ENCODE measurements around the gene ARL6IP5. TPM values are rescaled to one million over a fixed set of nuclear protein-coding genes. Genes with fewer than 3 reads are reported as not detected.

ARL6IP5 gene
- total and polyA plus RNA-seq, 2 donors from 2014 or later = 94.0 to 138 TPM

GRCh38 chr3:69108811-69109210 lies 24.1 kb downstream of the ARL6IP5 start:
- peaks cover 0 to 10% (median 6%) of the 10 kb centered on the region in 3 donors for H3K36me3 ChIP-seq (ENCODE audit: control insufficient read depth in 2 of 3, insufficient read depth in 3 of 3, low read length in 3 of 3)
- no peaks in the 10 kb centered on the region for H3K9me3 ChIP-seq (ENCODE audit: control insufficient read depth in 2 of 3, insufficient read depth in 1 of 3, low read length in 3 of 3)
- no peaks in the 10 kb centered on the region for H3K27me3 ChIP-seq (ENCODE audit: control insufficient read depth, insufficient read depth, low read length)
- no peak overlapping the region for H3K9ac ChIP-seq (ENCODE audit: low read length in 3 of 3)
- H3K4me3 ChIP-seq (ENCODE audit: low read length in 3 of 3) = no peak overlapping the region
- intact Hi-C loops (cut with DNase I) = no loop called here
- H3K27ac ChIP-seq (ENCODE audit: low read depth in 2 of 2, low read length in 2 of 2) = no peak overlapping the region
- no peak for TF ChIP-seq CTCF (IDR thresholded peaks at IDR 0.05; ENCODE audit: borderline replicate concordance, extremely low read depth, insufficient read depth)
- FAIRE-seq (no peak), DNase-seq (no peak)
- H3K4me1 ChIP-seq (ENCODE audit: control insufficient read depth in 2 of 3, insufficient read depth in 2 of 3, low read depth in 1 of 3, low read length in 3 of 3) = no peaks in the 10 kb centered on the region

- intact Hi-C loops (cut with DNase I) = no loop called here
- Histone ChIP-seq H3K27me3 (ENCODE audit: control insufficient read depth, insufficient read depth, low read length) (no peaks in the 10 kb centered on the region), H3K4me1 (ENCODE audit: control insufficient read depth in 2 of 3, insufficient read depth in 2 of 3, low read depth in 1 of 3, low read length in 3 of 3) (no peaks in the 10 kb centered on the region), H3K4me3 (ENCODE audit: low read length in 3 of 3) (no peak overlapping the region), H3K9ac (ENCODE audit: low read length in 3 of 3) (no peak overlapping the region), H3K36me3 (ENCODE audit: control insufficient read depth in 2 of 3, insufficient read depth in 3 of 3, low read length in 3 of 3) (no peaks in the 10 kb centered on the region), H3K9me3 (ENCODE audit: control insufficient read depth in 2 of 3, insufficient read depth in 1 of 3, low read length in 3 of 3) (no peaks in the 10 kb centered on the region), H3K27ac (ENCODE audit: low read depth in 2 of 2, low read length in 2 of 2) (no peak overlapping the region)
- FAIRE-seq (no peak), DNase-seq (no peak)
- TF ChIP-seq CTCF (IDR thresholded peaks at IDR 0.05; ENCODE audit: borderline replicate concordance, extremely low read depth, insufficient read depth) = no peak
Observed at GRCh38 chr3:69110941-69111546, 26.3 kb downstream of the ARL6IP5 start.

- H3K27ac ChIP-seq (ENCODE audit: low read depth in 2 of 2, low read length in 2 of 2) = no peak overlapping the region
- H3K9ac ChIP-seq (ENCODE audit: low read length in 3 of 3) = no peak overlapping the region
Observed at GRCh38 chr3:69113536-69113935, 28.8 kb downstream of the ARL6IP5 start.

More at GRCh38 chr3:69113536-69113935, 28.8 kb downstream of the ARL6IP5 start:
- DNase-seq = no peak
- H3K4me1 ChIP-seq (ENCODE audit: control insufficient read depth in 2 of 3, insufficient read depth in 2 of 3, low read depth in 1 of 3, low read length in 3 of 3) = no peaks in the 10 kb centered on the region
- no peaks in the 10 kb centered on the region for H3K9me3 ChIP-seq (ENCODE audit: control insufficient read depth in 2 of 3, insufficient read depth in 1 of 3, low read length in 3 of 3)
- no peaks in the 10 kb centered on the region for H3K36me3 ChIP-seq (ENCODE audit: control insufficient read depth in 2 of 3, insufficient read depth in 3 of 3, low read length in 3 of 3)
- intact Hi-C loops (cut with DNase I) = no loop called here
- H3K4me3 ChIP-seq (ENCODE audit: low read length in 3 of 3) = no peak overlapping the region
- no peaks in the 10 kb centered on the region for H3K27me3 ChIP-seq (ENCODE audit: control insufficient read depth, insufficient read depth, low read length)
- FAIRE-seq = no peak
- no peak for TF ChIP-seq CTCF (IDR thresholded peaks at IDR 0.05; ENCODE audit: borderline replicate concordance, extremely low read depth, insufficient read depth)

Measured in kidney (tissue), 14 donors.